GM18951 (cell line): ENCODE results near the gene C6orf52.
"Not testable (repeated sequence)": the region's sequence is repeated elsewhere in the genome, so short reads cannot be mapped to it uniquely, and the experiment has no call there.

Source experiments
- POLR2A ChIP-seq: IDR thresholded peaks from 4 replicates; pipeline ENCODE4 v1.6.1; 2011; ENCODE audit warnings: mild to moderate bottlenecking; ENCODE audit not compliant: insufficient read length, insufficient read depth; ENCODE audit errors: extremely low read depth
- in situ Hi-C: fragments of 300-500 bp; cut with MboI; formaldehyde crosslinking; loops from one replicate; pipeline ENCODE4 v1.12.0; 2022; ENCODE audit warnings: low sequenced_read_pairs, mixed read lengths, inconsistent platforms; ENCODE audit not compliant: unreplicated experiment

Gene C6orf52

DNA sequence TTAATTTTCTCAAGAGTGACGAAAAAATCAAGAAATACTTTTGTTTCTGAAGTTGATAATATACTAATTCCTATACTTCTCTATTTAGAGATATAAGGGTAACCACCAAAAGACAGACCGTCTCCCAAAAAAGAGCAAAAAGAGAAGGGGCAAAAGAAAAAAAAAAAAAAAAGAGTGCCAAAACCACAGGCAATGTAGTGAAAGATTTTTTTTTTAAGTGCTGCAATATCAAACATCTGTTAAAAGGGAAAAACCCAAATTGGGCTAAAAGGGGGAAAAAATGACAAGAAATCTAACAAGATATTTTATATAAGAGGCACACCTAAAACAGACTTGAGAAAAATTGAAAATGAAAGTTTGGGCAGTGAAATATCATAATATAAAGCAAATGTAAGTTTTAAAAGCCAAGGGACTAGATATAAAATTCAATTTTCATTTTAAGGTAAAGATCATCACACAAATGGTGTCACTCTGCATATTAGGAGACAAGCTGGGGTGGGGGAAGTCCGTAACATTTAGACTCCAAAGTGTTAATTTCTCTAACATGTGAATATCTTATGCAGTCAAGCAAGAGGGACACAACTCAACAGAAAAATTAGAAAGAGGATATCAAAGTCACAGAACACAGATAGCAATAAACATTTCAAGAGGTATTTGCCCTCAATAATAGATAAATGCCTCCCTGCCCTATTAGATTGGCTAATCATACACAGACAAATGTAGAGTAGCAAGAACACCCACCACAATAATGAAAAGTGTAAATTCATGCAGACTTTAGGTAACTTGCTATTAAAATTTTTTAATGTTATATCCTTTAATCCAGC is 9.1 kb downstream of the C6orf52 start:
- TF ChIP-seq POLR2A: no peak
- in situ Hi-C loops: no loop called here

DNA sequence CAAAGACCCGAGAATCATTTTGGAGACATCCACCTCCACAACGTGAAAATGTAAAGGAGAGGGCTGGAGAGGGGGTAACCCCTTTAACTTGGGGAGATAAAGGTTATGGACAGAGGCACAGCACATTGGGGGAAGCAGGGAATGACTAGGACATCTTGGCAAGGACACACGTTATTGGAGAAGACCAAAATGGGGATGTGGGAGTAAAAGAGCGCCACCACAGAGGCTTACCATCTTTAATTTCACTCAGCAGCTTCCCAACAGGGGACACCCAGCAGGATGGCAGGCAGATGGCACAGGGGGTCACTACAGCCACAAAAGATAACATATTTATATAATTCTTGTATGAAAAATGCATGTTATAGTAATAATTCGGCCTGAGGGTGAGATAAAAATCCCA is 9.8 kb downstream of the C6orf52 start:
- TF ChIP-seq POLR2A: no peak
- in situ Hi-C loops: no loop called here

DNA sequence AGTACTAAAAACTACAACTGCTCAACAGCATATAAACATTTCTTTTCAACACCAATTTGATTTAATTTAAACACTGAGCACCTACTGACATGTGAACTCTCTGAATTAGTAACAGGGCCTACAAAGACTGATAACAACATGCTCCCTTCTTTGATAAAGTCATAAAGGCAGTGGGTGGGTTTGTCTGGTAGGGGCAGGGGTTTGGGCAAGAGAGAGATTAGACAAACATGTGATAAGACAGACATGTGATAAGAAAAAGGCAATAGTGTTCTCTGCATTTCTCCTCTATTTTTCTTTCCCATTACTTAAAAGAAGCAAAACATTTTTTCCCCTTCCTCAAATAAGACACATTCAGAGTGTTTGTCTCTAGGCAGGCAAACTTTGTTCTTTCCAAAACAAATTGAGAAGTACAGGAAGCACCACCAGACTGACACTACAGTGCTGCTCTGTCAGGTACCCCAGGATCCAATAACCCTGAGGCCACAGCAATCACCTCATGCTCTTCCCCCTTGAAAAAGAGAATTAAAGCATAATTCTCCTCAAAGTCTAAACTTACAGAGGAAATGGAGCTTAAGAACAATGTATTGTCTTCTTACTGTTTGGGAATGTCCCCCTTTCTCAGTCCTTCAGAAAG is 11.9 kb downstream of the C6orf52 start:
- TF ChIP-seq POLR2A: no peak
- in situ Hi-C loops: no loop called here

DNA sequence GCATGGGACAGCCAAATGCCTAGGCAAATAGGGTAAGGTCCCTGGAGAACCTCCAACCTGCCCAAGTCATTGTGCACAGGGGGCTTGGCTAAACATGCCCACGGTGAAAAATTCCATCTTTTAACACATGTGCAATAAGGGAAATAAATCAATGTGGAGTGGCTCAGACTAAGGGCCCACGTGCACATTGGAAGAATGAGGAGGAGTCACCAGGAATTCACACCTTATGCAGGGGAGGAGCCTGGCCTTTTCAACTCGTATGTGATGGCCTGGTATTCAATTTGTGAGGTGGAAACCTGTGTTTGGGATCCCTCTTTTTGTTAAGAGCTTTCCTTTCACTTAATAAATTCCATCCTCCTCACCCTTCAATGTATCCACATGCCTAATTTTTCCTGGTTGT is 12.6 kb downstream of the C6orf52 start:
- in situ Hi-C loops: no loop called here
- TF ChIP-seq POLR2A: no peak

DNA sequence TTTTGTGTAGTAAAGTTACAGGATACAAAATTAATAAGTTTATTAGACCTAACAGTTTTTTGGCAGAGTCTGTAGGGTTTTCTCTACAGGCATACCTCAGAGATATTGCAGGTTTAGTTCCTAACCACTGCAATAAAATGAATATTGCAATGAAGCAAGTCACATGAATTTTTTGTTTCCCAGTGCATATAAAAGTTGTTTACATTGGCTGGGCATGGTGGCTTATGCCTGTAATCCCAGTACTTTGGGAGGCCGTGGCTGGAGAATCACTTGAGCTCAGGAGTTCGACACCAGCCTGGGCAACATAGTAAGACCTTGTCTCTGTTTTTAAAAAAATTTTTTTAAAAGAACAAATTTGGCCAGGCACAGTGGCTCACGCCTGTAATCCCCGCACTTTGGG is 16.0 kb downstream of the C6orf52 start:
- no peak for TF ChIP-seq POLR2A
- in situ Hi-C loops: no loop called here

DNA sequence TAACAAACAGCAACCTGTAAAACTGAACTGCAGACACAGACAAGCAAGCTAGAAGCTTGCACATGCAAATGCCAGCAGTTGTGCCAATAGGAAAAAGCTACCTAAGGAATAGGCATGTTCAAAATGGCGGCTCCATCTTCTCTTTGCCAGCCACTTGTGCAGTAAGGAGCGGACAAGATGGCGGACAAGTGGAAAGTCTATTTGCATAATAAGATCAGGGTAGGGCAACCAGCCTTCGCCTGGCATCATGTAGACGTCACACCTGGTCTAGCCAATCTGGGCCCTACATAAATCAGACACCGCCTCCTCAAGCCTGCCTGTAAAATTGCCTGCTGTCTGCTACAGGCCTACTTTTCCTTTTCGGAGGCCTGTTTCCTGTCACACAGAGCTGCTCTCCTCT is 18.0 kb downstream of the C6orf52 start:
- in situ Hi-C loops: no loop called here
- TF ChIP-seq POLR2A: no peak

DNA sequence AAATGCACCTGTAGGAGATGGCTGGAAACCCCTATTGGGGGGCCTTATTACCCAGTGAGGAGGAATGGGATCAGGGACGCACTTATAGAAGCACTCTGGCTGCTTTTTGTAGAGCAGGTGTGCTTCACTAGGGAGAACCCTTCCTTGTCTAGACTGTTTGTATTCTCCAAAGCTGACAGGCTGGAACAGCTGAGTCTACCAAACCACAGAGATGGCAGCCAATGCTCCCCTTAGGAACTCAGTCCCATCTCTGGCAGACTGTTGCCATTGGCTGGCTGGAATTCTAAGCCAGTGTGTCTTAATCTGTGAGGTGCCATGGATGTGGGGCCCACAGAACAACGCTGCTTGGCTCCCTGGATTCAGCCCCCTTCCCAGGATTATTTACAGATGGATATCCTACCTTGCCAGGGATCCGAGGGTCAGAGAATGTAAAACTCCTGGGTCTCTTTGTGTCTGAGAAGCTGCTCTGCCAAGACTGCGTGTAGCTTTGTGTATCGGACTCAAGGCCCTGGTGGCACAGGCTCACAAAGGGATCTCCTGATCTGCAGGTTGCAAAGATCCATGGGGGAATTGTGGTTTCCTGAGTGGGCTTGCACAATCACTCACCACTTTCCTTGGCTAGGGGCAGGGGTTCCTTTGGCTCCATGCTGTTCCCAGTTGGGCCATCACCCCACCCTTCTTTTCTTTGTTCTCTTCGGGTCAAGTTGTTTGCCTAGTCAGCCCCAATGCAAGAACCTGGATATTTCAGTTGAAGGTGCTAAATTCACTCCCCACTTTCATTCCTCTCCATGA is 26.1 kb downstream of the C6orf52 start:
- in situ Hi-C loops: no loop called here
- TF ChIP-seq POLR2A: no peak

DNA sequence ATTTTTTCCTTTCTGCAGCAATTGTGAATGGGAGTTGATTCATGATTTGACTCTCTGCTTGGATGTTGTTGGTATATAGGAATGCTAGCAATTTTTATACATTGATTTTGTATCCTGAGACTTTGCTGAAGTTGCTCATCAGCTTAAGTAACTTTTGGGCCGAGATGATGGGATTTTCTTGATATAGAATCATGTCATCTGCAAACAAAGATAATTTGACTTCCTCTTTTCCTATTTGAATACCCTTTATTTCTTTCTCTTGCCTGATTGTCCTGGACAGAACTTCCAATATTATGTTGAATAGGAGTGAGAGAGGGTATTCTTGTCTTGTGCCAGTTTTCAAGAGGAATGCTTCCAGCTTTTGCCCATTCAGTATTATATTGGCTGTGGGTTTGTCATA is 28.8 kb downstream of the C6orf52 start:
- in situ Hi-C loops: not testable (repeated sequence)

DNA sequence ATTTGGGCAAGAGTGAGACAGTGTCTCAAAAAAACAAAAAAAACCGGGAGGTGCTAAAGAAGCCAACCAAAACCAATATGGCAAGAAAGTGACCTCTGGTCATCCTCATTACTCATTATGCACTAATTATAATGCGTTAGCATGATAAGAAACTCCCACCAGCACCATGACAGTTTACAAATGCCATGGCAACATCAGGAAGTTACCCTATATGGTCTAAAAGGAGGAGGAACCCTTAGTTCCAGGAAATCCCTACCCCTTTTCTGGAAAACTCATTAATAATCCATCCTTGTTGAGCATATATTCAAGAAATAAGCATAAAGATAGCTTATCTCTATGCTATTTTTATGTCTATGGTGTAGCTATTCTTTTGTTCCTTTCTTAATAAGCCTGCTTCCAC is 31.7 kb downstream of the C6orf52 start:
- in situ Hi-C loops: no loop called here
- no peak for TF ChIP-seq POLR2A

DNA sequence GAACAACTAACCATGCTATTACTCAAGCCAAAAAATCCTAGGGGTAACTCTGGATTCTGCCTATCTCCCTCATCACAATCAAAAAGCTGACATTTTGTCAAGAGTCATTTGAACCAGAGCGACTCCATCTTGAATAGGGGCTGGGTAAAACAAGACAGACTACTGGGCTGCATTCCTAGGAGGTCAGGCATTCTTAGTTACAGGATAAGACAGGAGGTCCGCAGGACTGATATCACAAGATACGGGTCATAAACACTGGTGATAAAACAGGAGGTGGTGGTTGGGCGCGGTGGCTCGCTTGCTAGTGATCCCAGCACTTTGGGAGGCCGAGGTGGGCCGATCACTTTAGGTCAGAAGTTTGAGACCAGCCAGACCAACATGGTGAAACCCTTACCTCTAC is 32.2 kb downstream of the C6orf52 start:
- in situ Hi-C loops: no loop called here

DNA sequence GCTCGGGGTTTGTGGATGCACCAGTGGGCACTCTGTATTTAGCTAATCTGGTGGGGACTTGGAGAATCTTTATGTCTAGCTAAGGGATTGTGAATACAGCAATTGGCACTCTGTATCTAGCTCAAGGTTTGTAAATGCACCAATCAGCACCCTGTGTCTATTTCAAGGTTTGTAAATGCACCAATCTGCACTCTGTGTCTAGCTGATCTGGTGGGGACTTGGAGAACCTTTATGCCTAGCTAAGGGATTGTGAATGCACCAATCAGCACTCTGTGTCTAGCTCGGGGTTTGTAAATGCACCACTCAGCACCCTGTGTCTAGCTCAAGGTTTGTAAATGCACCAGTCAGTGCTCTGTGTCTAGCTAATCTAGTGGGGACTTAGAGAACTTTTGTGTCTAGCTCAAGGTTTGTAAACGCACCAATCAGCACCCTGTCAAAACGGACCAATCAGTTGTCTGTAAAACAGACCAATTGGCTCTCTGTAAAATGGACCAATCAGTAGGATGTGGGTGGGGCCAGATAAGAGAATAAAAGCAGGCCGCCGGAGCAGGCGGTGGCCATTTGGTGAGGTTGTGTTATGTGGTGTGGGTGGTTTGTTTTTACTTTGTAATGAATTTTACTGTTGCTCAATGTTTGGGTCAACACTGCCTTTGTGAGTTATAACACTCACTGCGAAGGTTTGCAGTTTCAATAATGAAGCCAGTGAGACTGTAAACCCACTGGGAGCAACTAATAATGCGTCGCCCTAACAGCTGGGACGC is 33.8 kb downstream of the C6orf52 start:
- in situ Hi-C loops: not testable (repeated sequence)

More for the DNA sequence above, 32.2 kb downstream of the C6orf52 start:
- no peak for TF ChIP-seq POLR2A

DNA sequence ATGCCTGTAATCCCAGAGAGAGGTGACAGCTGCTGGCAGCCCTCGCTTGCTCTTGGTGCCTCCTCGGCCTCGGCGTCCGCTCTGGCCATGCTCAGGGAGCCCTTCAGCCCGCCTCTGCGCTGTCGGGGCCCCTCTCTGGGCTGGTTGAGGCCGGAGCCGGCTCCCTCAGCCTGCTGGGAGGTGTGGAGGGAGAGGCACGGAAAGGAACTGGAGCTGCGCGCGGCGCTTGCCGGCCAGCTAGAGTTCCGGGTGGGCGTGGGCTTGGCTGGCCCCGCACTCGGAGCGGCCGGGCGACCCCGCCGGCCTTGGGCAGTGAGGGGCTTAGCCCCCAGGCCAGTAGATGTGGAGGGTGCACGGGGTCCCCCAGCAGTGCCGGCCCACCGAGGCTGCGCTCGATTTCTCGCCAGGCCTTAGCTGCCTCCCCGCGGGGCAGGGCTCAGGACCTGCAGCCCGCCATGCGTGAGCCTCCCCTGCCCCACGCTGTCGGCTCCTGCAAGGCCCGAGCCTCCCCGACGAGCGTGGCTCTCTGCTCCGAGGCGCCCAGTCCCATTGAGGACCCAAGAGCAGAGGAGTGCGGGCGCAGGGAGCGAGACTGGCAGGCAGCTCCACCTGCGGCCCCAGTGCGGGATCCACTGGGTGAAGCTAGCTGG is 34.6 kb downstream of the C6orf52 start:
- TF ChIP-seq POLR2A: no peak
- in situ Hi-C loops: no loop called here
